ENCODE data around the gene PKP2. TPM values are rescaled to one million over a fixed set of nuclear protein-coding genes. Genes with fewer than 3 reads are reported as not detected.

PKP2 gene
- total and polyA plus RNA-seq, 4 donors, result 8.6 to 35.7 (median 12.8) TPM

GRCh38 chr12:32874975-32875374, 21.6 kb downstream of the PKP2 start:
- DNase-seq (ENCODE audit: low spot score), result no peak

More at GRCh38 chr12:32874975-32875374, 21.6 kb downstream of the PKP2 start:
- Histone ChIP-seq H3K9ac (ENCODE audit: low read depth in 1 of 2, low read length in 2 of 2) (no peak overlapping the region), H3K27me3 (ENCODE audit: control insufficient read depth in 4 of 4, insufficient read depth in 4 of 4, low read length in 3 of 4) (no peaks in the 10 kb centered on the region), H3K4me3 (ENCODE audit: low read depth in 1 of 3, low read length in 3 of 3) (no peak overlapping the region), H3K27ac (ENCODE audit: low read depth in 1 of 2, low read length in 2 of 2) (no peak overlapping the region), H3K4me1 (ENCODE audit: control insufficient read depth in 4 of 4, insufficient read depth in 4 of 4, low read length in 3 of 4) (no peaks in the 10 kb centered on the region), H3K9me3 (ENCODE audit: control insufficient read depth in 4 of 4, low read length in 3 of 4) (no peaks in the 10 kb centered on the region), H3K36me3 (ENCODE audit: control insufficient read depth in 4 of 4, insufficient read depth in 3 of 4, low read depth in 1 of 4, low read length in 3 of 4) (peaks cover 0 to 12% (median 6%) of the 10 kb centered on the region in 4 donors)
- TF ChIP-seq RXRA (IDR thresholded peaks at IDR 0.05) (no peak), RAD21 (IDR thresholded peaks at IDR 0.05) (no peak), SP1 (IDR thresholded peaks at IDR 0.05) (no peak), FOXA2 (IDR thresholded peaks at IDR 0.05) (no peak), EGR1 (IDR thresholded peaks at IDR 0.05; ENCODE audit: low read depth in 2 of 2) (no peak), FOXA1 (IDR thresholded peaks at IDR 0.05) (no peak), ZBTB33 (IDR thresholded peaks at IDR 0.05) (no peak), JUND (IDR thresholded peaks at IDR 0.05) (no peak), YY1 (IDR thresholded peaks at IDR 0.05) (no peak), ATF3 (IDR thresholded peaks at IDR 0.05) (no peak), CTCF (IDR thresholded peaks at IDR 0.05; ENCODE audit: low read depth, low read length, missing input control) (no peak), MAX (IDR thresholded peaks at IDR 0.05) (no peak), HNF4A (conservative IDR thresholded peaks at IDR 0.05) (no peak), HNF4G (IDR thresholded peaks at IDR 0.05) (no peak), NR2F2 (IDR thresholded peaks at IDR 0.05) (no peak), REST (IDR thresholded peaks at IDR 0.05) (no peak), TAF1 (conservative IDR thresholded peaks at IDR 0.05) (no peak)
- WGBS, result 90% methylated on average over 1 of the region's 1 CpG

Measured in liver (tissue), 9 donors.